Stimulated activated CD8-positive, alpha-beta memory T cell treated with anti-CD3 and anti-CD28 coated beads, Interleukin-7, amount 100 ng/mL, for 24 hours (primary cell): ENCODE results near the gene KIF2C.
"Not testable (repeated sequence)": the region's sequence is repeated elsewhere in the genome, so short reads cannot be mapped to it uniquely, and the experiment has no call there.

Experiments
- DNase-seq: peaks from one replicate; pipeline ENCODE4 v3.0.0-alpha.2; 2020; ENCODE audit warnings: low read depth

The KIF2C gene

DNA sequence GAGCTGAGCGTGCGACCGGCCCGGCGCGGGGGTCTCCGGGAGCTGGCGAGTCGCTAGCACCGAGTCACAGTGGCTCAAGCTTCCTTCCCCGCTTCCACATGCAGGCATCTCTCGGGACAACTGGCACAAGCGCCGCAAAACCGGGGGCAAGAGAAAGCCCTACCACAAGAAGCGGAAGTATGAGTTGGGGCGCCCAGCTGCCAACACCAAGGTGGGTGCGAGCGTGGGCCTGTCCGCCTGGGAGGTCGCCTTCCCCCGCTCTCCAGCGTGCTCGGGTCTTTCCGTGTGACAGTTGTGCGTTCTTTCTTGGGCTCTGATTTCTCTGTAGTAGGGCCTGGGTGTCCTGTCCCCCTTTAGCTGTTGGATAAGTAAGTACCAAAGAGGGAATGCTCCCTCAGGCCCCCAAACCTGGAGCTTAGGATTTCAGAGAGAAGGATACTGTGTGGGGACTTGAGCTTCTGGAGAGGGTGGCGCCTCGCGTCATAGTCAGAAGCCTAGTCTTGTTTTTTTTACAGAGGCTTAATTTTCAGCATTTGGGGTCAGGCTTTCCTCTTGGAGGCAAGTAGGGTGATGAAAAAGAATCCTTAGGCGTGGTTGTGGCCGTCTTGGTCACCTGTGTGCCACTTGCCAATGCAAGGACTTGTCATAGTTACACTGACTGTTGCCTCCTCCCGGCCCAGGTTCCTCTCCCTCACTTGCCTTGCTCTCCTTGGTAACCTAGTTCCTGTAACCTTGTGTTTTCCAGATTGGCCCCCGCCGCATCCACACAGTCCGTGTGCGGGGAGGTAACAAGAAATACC lies 36.5 kb downstream of the KIF2C start:
- DNase-seq: no peak

DNA sequence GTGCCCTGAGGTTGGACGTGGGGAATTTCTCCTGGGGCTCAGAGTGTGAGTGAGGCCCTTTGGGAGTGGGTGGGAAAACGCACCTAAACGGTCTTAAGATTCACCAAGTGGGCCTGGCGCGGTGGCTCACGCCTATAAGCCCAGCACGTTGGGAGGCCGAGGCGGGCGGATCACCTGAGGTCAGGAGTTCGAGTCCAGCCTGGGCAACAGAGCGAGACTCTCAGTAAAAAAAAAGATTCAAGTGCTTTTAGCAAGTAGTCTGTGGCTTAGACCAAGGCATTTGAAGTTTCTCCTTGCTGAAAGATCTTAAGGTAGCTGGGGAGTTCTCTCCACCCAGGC lies 37.1 kb downstream of the KIF2C start:
- no peak for DNase-seq

DNA sequence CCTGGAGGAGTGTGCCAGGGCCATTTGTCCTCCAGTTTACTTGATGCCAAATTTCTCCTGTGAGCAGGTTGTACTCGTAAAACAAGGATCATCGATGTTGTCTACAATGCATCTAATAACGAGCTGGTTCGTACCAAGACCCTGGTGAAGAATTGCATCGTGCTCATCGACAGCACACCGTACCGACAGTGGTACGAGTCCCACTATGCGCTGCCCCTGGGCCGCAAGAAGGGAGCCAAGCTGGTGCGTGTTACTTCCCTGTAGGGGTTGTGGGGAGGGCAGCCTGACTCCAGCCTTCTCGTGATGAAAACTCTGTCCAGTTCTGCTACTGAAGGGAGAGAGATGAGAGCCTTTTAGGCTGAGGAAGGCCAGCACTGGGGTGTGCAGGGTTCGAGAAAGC lies 37.9 kb downstream of the KIF2C start:
- no peak for DNase-seq

DNA sequence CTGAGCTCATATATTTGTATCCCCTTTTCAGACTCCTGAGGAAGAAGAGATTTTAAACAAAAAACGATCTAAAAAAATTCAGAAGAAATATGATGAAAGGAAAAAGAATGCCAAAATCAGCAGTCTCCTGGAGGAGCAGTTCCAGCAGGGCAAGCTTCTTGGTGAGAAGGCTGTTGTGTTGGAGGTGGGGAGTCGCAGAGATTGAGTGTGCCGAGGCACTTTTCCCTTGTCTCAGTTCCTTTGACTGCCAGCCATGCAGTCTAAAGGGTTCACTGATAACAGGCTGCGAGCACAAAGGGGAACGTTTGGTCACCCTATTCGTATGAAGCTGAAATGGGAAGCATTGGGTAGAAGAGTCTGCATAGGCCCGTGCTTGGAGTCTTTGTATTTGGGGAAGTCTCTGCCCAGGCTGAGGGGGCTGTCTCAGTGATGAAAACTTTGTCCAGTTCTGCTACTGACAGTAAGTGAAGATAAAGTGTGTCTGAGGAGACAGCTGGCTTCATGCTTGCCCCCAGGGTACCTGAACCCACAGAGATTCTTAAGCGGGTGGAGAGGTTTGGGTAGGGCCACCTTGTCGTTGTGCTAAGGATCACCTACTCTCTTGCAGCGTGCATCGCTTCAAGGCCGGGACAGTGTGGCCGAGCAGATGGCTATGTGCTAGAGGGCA lies 38.5 kb downstream of the KIF2C start:
- no peak for DNase-seq

DNA sequence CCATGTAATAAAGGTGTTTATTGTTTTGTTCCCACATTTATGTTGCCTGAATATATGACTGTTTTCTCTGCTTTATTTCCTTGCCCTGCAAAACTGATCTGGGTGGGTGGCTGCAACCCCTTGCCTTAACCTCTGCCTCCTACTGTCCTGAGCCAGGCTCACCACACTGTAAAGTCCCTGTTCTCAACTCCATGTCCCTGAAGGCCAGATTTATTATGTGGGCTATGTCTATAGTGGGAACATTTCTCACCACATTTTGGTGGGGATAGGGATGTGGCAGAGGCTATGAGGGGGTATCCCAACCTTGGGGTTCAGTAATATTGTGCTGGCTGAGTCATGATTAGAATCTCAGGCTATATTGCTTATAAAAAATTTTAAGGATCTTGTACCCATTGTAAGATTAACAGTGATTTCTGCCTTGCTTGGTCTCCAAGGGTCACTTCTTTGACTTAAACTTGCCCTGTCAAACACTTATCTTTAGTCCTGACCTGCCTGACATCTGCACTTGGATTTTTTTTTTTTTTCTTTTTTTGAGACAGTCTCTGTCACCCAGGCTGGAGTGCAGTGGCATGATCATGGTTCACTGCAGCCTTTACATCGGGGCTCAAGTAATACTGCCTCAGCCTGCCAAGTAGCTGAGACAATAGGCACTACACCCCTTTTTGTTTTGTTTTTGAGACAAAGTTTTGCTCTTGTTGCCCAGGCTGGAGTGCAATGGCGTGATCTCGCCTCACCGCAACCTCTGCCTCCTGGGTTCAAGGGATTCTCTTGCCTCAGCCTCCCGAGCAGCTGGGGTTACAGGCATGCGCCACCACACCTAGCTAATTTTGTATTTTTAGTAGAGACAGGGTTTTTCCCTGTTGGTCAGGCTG lies 39.3 kb downstream of the KIF2C start:
- DNase-seq: no peak

DNA sequence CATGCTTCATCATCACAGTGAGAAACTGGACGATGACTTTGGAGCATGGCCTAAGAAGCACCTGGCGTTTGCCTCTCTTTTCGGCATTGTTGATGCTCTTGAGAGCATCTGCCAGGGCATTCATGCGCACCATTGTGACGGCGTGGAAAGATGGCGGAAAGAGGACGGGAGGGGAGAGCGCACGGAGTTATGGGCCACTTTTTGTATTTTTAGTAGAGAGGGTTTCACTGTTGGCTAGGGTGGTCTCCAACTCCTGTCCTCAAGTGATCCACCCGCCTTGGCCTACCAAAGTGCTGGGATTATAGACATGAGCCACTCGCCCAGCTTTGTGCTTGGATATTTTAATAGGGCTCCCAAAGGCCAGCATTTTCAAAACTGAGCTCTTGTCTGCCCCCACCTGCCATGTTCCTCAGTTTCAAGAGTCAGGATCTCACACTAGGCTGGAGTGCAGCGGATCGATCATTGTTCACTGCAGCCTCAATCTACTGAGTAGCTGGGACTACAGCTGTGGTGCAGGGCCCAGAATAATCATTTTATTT lies 41.0 kb downstream of the KIF2C start:
- no peak for DNase-seq

DNA sequence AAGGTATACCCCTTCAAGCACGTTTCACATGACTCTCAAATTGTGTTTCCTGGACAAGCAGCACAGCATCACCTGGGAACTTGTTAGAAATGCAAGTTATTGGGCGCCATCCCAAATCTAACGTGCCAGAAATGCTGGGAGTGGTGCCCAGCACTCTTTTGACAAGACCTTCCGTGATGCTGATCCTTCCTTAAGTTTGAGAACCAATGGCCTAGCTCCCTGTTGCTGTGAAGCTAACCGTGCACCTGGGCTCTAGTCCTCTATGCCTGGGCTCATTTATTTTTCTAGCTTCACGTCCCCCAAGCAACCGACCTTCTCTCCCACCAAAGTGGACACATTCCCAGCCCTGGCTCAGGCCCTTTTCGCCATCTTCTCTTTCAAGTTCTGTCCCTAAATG lies 44.1 kb downstream of the KIF2C start:
- no peak for DNase-seq

DNA sequence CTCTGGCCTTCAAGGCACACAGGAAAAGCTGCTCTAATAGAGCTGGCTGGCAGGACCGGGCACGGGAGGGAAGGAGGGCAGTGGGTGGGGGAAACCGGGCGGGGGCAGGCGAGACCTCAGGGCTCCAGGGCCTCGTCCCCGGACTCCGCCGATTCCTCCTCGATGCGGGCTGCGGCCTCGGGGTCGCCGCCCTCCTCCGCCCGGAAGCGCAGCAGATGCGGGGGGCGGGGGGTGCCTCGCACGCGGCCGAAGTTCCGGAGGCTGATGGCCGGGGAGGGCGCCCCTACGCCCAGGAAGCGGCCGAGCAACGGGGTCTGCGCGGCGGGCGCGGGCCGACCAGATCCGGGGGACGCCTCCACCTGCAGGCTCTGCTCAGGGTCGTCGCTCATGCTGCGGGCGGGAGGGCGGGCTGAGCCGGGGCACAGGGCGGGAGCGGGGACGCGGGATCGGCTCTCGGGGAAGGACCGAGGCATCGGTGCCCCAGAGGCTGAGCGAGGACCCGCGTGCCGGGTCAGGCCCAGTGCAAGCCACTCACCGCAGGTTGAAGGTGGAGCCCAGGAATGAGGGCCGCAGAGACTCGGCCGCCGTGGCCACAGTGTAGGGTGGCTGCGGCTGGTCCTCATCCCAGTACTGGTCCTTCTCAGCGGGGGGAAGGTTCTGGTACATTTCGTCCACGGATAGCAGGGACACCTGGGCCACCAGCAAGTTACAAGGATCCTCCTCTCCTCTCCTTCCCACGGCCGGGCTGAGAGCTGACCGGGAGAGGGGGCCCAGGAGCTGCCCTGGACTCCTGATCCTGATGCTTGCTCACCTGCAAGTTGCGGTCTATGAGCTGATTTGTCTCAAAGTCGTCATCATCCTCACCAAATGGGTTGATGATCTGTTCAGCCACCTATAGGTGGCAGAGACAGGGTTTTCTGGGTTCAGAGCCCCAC lies 44.7 kb downstream of the KIF2C start:
- no peak for DNase-seq

DNA sequence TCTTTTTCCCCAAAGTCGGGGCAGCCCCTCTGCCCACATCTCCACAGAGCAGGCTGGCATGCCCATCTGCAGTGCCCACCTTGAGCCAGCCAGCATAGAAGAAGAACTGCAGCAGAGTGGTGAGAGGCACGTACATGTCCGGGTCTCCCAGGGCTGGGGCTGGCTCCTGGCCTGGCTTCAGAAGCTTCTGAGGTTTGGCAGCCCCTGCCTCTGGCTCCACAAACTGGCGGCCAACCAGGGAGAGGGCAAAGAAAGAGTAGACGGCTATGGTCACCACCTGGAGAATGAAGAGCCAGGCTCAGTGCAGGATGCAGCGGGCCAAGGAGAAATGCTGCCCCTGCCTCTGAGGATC lies 45.4 kb downstream of the KIF2C start:
- DNase-seq: no peak

DNA sequence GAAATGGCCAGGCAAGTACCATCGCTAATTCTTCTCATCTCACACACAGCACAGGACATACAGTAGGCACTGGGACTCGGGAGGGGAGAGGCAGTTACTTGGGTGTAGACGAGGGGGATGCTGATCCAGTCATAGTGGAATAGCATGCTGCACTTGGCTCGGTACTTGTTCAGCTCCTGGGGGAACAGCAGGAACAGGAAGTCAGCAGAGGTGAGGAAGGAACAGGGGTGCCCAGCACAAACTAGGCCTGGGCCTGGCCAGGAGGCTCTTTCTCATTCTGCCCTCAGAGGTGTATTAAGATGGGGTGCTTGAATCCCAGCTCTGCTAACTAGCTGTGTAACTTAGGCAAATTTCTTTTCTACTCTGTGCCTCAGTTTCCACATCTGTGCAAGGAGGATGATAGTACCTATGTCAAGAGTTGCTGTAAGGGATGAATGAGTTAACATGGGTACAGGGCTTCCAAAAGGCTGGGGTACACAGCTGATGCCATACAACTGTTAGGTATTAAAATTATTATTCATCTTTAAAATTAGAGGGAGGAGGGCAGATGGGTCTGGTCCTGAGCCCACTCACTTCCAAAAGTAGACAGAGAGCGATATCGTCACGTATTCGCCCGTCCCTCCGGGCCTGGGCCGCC lies 46.0 kb downstream of the KIF2C start:
- DNase-seq: no peak

DNA sequence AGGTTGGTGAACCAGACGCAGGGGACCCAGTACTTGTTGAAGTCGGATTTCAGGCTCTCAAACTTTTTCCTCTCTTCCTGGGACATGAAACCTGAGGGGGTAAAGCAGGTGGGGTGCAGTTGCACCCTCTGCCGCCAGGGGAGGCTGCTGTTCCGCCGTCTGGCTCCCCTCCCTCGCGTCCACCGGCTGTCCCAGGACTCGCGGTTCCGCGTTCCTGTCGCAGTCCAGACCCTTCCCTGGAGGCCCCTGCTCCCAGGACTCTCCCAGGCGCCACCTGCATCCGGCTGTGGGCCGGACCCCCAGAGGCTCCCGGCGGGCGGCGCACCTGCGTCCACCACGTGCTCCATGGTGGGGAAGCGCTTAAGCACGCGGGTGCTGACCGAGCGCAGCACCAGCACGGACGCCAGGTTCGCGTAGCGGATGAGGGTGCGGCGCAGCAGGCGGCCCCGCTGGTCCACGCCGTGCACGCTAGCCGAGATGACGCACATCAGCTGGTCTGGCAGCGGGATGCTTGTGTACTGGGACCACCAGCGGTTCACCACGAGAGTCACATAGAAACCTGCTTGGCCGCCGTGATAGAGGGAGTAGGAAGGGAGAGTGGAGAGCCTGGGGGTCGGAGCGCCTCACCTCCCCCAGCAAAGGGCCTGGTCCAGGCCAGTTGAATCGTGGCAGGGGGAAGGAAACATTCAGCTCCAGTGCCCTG lies 46.7 kb downstream of the KIF2C start:
- no peak for DNase-seq

DNA sequence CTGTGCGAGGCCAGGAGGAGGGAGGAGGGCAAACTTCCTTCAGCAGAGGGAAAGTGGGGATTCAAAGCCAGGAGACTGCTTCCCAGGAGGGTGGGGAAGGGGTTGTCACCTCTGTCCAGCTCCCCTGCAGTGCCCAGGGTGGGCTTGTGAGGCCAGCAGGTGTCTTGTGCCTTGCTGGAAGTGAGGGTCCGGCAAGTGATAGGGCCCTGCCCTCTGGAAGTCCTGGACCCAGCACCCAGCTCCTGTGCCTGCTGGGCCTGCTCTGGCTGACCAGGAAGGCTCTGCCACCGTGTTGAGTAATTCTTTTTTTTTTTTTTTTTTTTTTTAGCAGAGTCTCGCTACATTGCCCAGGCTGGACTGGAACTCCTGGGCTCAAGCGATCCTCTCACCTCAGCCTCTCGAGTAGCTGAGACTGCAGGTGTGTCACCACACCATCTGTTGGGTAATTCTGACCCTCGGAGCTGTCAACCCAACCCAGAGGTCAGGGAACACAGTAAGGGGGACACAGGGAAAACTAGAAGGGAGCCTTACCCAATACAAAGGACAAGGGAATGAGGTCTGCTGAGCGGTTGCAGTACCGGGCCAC lies 47.3 kb downstream of the KIF2C start:
- DNase-seq: no peak

DNA sequence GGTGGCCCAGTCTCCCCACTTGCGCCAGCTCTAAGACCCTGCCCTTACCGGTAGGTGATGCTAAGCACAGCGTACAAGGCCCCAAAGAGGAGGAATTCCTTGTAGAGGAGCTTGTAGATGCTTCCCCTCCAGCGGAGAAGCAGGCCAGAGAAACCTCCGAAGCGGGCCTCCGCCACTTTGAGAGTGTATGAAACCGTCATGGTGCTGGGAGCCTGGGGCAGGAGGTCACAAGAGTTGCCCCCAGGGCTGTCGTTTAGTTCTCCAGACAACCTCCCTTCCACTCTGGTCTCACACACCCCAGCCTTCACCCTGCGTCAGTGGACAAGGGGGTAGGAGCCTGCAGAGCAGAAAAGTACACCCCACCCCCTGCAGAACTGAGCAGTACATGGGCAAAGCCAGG lies 47.9 kb downstream of the KIF2C start:
- no peak for DNase-seq

DNA sequence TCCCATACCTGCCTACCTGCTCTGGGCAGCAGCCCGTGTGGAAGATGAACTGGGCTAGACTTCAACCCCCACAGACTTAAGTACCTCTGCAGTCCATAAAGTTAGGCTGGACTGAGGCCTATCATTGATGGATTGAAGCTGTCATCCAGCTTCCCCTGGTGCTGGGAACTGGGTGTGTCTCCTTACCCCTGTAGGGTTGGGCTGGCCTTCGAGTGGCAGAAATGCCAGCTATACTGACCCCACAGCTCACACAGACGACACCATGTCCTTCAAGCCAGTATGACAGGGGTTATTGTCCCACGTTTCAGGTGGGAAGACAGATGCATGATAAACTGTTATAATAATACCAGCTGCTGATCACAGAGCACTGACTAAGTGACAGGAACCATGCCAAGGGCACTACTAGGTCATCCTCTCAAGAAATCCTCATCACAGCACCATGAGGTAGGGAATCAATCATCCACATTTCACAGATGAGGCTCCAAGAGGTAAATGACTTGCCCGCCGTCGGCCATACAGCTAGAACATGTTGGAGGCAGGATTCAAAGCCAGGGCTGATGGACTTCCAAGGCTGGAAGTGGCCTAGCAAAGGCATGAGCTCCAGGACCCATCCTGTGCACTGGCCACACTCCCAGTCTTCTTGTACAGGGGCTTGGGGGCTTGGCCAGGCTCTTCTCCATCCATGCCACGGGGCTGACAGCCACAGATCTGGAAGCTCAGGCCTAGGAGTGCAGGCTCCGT lies 48.7 kb downstream of the KIF2C start, which contains the start of gene BEST4:
Gene BEST4, minus strand, starts transcription at position 51 of the 741 bp plus-strand sequence. CDS start 465 bp downstream, outside the sequence.
- no peak for DNase-seq

DNA sequence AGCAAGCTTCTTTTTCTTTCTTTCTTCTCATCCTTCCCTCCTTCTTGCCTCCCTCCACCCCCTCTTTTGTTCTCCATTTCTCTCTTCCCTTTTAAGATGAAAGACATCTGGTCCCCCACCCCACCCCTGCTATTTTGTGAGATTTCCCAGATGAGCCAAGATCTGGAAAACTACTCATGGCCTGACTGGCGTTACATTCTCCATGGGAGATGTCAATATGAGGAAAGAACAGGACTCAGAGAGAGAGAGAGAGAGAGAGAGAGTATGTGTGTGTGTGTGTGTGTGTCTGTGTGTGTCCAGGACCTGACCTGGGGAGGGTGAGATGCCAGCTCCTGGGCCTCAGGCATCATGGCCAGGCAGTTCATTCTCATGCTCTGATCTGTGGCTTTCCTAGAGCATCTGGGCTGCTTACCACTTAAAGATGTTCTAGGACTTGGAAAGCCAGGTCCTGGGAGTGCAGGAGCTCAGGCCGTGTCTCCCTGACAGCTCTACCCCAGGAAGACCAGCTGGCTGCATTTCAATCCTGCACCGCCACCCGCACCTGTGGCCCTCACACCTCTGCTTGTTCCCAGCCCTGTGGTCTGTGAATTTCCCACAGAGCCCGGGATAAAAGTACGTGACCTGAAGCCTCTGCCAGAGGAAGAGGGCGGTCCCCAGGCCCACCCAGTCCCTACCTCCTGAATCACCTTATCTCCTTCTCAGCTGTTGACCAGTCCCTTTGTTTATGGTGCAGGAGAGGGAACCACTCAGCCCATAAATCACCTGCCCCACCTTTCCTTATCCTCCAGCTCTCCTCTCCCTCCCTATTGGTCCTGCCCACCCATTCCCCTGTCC lies 51.5 kb downstream of the KIF2C start:
- DNase-seq: no peak

DNA sequence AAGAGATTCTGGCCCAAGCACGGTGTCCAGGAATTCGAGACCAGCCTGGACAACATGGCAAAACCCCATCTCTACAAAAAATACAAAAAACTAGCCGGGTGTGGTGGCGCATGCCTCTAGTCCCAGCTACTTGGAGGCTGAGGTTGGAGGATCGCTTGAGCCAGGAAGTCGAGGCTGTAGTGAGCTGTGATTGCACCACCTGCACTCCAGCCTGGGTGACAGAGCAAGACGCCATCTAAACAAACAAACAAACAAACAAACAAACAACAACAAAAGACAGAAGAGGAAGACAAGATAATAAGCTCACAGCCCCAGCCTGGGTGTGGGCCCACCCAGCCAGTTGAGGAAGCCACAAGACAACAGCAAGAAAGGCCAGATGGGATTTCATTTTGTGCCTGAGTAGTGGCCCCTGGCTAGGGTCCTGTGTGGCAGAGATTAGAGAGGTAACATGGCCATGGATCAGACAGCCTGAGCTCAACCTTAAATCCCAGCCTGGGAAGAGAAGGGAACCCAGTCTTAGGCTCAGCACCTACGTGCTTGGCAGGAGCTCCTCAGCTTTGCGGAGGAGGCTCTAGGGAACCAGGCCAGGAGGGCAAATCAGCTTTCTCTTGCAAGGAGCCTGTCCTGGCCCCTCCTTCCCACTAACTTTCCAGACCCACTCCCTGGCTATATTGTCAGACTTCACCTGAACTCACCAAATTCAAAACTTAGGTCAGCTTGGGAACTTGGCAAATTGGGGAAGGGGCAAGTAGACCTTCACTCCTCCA lies 53.3 kb downstream of the KIF2C start:
- no peak for DNase-seq

DNA sequence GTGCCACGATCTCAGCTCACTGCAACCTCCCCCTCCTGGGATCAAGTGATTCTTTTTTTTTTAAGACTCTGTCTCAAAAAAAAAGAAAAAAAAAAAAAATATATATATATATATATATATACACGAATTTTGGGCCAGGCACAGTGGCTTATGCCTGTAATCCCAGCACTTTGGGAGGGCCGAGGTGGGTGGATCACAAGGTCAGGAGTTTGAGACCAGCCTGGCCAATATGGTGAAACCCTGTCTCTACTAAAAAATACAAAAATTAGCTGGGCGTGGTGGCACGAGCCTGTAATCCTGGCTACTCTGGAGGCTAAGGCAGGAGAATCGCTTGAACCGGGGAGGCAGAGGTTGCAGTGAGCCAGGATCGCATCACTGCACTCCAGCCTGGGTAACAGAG lies 58.2 kb downstream of the KIF2C start:
- DNase-seq: not testable (repeated sequence)
